ES-I3 (cell line): Measurements from ENCODE around the gene TMUB1.

Experiments used
- H3K36me3 ChIP-seq: 2 replicates; pipeline ENCODE4 v1.6.1; 2013; ENCODE audit warnings: mild to moderate bottlenecking, low read length, control low read depth, moderate library complexity; ENCODE audit not compliant: insufficient read depth
- H3K4me1 ChIP-seq: 2 replicates; pipeline ENCODE4 v1.6.1; 2013; ENCODE audit warnings: mild to moderate bottlenecking, control low read depth, low read length; ENCODE audit not compliant: insufficient read depth
- H3K9ac ChIP-seq: 2 replicates; pipeline ENCODE4 v1.6.1; 2013; ENCODE audit warnings: low read depth, mild to moderate bottlenecking, low read length, moderate library complexity
- H3K9me3 ChIP-seq: 2 replicates; pipeline ENCODE4 v1.6.1; 2013; ENCODE audit warnings: mild to moderate bottlenecking, low read length, moderate library complexity; ENCODE audit not compliant: control insufficient read depth, insufficient read depth

The TMUB1 gene

DNA sequence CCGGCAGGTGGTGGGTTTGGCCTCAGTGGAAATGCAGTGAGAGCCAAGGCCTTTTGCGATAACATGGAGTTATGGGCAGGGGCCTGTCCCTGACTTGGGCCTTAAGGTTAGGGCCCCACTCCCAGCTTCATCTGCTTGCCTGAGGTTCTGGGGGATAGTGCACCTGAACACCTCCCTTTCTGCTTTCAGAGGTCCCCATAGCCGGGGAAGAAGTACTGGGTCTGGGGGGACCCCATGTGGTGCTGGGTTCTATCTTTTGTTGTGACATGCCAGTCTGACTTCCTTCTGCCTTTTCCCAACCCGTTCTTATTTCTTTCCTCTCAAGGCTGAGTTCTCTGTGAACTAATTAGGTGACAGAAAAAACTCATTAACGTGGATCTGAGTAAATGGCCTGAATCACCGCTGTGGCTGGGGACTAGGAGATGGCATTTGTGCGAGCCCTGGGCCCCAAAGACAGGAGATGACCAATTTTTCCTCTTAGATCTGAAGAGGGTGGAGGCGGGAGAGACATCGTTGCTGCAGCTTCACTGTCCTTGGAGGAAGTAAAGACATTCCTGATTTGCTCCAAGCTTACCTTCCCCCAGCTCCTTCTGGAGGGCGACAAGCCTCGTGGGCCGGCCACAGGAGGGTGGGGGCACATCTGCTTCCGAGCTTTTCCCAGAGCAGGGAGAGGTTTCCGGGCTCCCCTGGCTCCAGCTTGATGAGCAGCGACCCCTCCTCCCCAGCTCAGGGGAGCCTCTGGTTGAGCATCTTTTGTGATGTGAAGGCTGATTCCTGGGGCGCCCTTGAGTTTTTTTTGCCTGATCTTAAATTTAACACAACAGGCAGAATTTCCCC lies 4.9 kb upstream of the TMUB1 start:
- Histone ChIP-seq H3K9ac (peak overlapping the region; percentile 66), H3K4me1 (peaks cover 26% of the 10 kb centered on the region), H3K9me3 (no peaks in the 10 kb centered on the region)

DNA sequence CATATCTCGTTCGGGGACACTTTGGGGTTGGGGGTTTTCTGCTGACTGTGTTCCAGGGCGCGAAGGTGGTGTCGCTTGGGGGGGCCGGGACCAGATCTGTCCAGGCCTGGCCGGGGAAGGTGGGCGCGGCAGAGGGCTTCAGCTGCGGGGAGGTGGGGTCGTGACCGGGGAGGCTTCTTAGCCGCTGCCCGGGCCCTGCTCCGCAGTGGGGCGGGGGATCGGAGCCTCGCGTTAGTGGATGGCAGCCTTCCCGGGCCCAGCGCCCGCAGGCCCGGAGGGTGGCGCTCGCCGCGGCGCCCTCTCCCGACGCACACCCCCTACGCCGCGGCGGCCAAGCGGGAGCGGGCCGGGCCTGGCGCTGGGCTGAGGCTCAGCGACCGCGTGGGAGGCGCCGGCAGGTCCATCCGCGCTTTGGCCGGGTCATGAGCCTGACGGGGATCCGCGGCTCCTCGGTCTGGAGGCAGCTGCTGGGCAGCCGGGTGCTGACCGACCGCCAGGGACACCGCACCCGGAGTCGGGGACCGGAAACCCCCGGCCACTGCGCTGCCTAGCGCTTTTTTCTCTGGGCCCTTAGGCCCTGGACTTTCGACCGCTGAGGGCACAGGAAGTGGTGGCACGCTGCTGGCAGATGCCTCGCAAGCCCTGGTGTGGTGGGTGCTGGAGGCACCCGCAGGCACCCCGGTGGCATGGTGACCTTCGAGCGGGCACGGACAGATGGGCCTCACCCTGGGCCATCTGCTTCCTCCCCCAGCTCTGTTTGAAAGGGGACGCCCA lies 4.1 kb upstream of the TMUB1 start:
- Histone ChIP-seq H3K4me1 (peaks cover 26% of the 10 kb centered on the region), H3K36me3 (no peaks in the 10 kb centered on the region)

More for the DNA sequence above, 4.9 kb upstream of the TMUB1 start:
- no peaks in the 10 kb centered on the region for H3K36me3 ChIP-seq

DNA sequence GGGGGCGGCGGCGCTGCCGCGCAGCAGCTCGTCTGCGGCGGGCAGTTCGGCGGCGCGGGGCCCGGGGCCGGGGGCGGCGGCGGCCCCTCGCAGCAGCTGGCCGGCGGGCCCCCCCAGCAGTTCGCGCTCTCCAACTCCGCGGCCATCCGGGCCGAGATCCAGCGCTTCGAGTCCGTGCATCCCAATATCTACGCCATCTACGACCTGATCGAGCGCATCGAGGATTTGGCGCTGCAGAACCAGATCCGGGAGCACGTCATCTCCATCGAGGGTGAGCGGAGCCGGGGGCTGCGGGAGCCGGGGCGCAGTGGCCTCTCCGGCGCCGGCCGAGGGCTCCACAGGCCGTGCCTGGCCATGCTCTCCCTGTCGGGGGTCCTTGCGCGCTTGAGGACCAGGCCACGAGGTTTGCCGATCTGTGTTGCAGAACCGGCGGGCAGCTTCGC lies 3.5 kb upstream of the TMUB1 start:
- H3K4me1 ChIP-seq = peaks cover 26% of the 10 kb centered on the region
- H3K9ac ChIP-seq = peak overlapping the region; percentile 66
- no peaks in the 10 kb centered on the region for H3K9me3 ChIP-seq
- H3K36me3 ChIP-seq = no peaks in the 10 kb centered on the region

More for the DNA sequence above, 4.1 kb upstream of the TMUB1 start:
- peak overlapping the region; percentile 66 for H3K9ac ChIP-seq
- H3K9me3 ChIP-seq = no peaks in the 10 kb centered on the region

DNA sequence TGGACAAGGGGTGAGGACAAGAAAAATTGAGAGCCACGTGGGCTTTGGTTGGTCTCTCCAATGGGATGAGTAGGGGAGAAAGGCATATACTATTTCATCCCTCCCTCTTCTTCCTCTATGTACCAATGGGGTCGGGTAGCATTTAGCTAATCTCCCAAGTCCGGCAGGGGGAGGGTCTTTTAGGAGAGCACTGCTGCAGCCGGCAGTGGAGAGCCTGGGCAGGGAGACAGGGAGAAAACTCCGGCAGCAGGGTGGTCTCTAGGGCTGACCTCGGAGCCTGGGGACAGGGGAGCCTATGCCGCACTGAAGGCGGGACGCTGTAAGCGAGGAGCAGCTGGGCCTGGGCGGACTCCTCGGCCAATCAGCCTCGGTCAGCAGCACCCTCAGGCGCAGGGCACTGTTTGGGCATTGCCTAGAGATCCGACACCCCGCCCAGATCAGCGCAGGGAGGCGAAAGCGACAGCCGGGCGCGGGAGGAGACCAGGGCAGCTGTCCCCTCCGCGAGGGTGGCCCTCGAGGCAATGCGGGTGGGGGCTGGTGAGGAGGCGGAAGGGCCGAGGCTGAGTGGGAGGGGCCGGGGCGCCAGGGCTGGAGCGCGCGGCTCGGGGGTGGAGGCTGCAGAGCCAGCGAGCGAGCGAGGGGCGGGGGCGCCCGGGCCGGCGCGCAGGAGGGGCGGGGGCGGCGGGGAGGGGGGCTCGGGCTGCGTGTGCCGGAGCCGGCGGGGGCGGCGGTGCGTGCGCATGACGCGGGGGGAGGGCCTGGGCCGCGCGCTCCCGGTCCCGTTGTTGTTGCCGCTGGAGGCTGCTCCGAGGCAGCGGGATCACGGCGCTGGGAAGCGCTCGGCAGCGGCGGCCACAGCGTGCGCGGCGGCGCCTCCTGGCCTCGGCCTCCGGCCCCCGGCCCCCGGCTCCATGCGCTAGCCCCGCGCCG lies 2.7 kb upstream of the TMUB1 start, which contains the start of gene AGAP3:
AGAP3 (plus strand) TSS at position 785 of the 930 bp plus-strand sequence. CDS start 267 bp downstream, outside the sequence.
- Histone ChIP-seq H3K9ac (peak within 1 kb of the TSS; percentile 66), H3K9me3 (no peaks in the 10 kb centered on the region), H3K4me1 (peaks cover 25% of the 10 kb centered on the region), H3K36me3 (no peaks in the 10 kb centered on the region)

DNA sequence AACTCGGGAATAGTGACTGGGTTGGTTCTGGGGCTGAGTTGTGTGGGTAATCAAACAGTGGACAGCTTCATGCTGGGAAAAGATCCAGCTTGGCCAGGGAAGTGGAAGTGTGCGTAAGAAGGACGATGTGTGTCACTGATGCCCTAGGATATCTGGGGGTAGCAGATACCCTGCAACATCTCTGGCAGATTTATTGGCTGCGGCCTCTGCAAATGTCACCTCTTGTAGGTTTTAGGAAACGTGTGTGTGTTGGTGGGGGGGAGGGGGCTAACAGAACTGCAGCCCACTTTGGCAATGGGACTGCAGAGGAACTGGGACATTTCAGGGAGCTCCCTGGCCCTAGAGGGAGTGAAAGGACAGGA lies 2.0 kb upstream of the TMUB1 start:
- Histone ChIP-seq H3K9ac (no peak overlapping the region), H3K4me1 (peaks cover 25% of the 10 kb centered on the region)

DNA sequence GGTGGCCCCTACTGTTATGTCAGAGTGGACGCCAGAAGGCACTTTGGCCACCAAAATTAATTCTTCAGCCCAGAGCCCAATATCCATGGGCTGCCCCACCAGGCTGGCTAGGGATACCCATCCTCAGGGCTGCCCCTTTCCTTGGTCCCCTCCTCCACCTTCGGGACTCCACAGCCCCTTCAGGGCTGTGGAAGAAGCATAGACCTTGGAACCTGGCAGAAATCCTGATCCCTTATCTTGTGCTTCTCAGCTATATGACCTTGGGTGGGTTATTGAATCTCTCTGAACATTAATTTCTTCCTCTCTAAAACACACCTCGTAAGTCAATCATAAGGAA lies 499 bp upstream of the TMUB1 start:
- Histone ChIP-seq H3K9ac (peak overlapping the region; percentile 62; the same call in 1 of the 2 replicates), H3K36me3 (no peaks in the 10 kb centered on the region), H3K9me3 (no peaks in the 10 kb centered on the region), H3K4me1 (peaks cover 22% of the 10 kb centered on the region)

More for the DNA sequence above, 2.0 kb upstream of the TMUB1 start:
- Histone ChIP-seq H3K36me3 (no peaks in the 10 kb centered on the region), H3K9me3 (no peaks in the 10 kb centered on the region)

DNA sequence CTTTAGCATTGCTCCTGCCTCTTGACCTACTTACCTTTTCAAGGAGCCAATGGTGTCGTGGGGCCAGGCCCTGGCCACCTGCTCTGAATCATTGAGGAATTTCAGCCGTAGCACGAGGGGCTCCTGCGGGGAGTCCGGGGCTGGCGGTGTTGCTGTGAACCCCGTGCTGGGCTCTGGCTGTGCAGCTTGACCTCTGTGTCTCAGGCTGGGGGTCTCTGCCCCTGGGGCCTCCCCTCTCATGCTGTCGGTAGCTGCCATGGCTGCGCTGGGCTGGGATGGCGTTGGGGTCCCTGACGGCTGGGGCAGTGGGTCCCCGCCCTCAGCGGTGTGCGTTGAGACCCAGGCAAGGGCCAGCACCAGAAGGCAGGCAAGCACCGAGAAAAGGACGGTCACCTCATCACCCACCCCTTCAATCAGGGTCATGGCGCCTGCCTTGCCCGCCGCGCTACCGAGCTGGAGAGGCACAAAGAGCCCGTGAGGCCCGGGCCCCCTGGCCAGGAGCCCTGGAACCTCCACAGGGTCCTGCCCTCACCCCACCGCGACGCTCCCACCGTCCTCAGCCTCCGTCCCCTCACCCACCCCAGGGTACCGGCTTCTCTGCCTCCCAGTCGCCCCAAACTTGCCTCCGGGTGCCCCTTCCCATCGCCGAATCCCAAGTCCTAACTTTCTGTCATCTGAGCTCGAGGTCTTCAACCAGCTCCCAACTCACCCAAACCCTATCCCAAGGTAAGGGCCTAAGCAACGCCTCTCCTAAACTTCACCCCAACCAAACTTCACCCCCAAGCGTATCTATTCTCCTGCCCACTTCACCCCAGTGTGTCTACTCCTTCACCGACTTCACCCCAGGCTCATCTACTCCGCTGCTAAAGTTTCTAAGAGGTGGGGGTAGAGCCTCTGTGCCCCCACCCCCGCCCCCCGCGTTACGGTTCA lies 887 bp downstream of the TMUB1 start:
- peak overlapping the region; percentile 62; the same call in 1 of the 2 replicates for H3K9ac ChIP-seq
- H3K9me3 ChIP-seq = no peaks in the 10 kb centered on the region
- H3K4me1 ChIP-seq = peaks cover 22% of the 10 kb centered on the region
- H3K36me3 ChIP-seq = no peaks in the 10 kb centered on the region

DNA sequence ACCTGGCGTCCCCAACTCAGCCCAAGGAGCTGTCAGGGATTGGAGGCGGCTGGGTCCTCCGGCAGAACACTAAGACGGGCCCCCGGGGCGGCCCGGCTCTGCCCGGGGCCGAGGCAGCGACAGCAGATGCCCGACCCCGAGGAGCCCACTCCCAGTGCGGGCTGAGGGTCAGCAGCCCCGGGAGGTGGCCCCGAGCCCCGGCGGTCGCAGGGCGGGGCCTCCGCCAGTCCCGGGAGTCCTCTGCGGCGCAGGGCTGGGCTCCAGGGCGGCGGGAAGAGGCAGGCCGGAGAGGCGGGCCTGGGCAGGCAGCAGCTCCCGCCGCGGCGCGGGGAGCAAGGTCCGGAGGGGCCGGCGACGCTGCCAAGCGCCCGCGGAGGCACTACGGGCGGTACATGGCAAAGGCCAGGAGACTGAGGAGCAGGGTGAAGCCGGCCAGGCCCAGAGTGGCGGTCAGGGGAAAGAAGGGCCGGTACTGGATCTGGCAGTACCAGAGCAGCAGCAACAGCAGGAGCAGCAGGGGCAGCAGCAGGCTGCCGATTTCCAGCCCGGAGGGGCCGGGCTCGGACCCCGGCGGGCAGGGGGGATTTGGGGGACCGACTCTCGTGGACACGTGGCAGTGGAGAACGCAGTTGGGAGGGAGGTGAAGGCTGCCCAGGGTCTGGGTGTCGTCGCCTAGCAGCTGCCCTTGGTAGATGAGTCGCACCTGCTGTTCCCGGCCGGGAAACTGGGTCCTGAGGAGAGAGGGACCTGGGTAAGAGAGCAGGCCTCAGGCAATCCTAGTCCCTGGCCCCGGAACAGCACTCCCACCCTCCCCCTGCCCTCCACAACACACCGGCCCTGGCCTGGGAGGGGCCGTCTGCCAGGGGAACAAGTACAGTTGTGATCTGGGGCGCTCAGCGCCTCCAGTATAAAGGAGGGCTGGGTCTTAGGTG lies 1.9 kb downstream of the TMUB1 start:
- Histone ChIP-seq H3K9ac (peak overlapping the region; percentile 96), H3K9me3 (no peaks in the 10 kb centered on the region), H3K36me3 (no peaks in the 10 kb centered on the region), H3K4me1 (peaks cover 22% of the 10 kb centered on the region)

DNA sequence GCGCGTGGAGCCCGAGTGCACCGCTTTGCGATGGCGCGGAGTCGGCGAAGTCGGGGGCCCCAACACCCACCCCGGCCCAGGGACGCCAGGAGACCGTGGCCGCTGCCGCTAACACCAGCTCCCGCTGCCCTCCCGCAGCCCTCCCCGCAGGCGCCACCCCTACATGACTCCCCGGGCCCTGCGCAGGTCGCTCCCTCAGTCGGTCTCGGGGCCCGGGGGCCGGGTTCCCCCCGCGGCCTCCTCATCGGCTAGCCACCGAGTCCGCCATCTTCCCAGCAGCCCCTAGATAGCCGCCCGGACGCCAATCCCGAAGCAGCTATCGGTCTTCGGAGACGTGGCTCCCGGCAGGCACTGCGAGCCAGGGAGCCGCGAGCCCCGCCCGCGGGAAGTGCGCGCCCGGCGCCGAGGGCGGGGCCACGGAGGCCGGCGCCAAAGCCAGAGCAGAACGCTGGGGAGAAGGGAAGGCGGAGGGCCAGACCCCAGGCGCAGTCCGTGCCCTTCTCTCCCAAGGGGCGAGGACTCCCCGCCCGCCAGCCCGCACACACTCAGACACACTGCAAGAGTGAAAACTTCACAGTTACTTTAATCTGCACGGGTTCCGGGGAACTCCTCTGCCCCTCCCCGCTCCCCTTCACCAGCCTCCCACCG lies 2.6 kb downstream of the TMUB1 start, which contains the start of gene FASTK:
FASTK (minus strand) TSS at position 288 of the 648 bp plus-strand sequence; CDS start at position 245, 43 bp downstream.
- peaks cover 25% of the 10 kb centered on the region for H3K4me1 ChIP-seq
- no peaks in the 10 kb centered on the region for H3K36me3 ChIP-seq
- H3K9me3 ChIP-seq = no peaks in the 10 kb centered on the region
- peak within 1 kb of the TSS; percentile 96 for H3K9ac ChIP-seq

DNA sequence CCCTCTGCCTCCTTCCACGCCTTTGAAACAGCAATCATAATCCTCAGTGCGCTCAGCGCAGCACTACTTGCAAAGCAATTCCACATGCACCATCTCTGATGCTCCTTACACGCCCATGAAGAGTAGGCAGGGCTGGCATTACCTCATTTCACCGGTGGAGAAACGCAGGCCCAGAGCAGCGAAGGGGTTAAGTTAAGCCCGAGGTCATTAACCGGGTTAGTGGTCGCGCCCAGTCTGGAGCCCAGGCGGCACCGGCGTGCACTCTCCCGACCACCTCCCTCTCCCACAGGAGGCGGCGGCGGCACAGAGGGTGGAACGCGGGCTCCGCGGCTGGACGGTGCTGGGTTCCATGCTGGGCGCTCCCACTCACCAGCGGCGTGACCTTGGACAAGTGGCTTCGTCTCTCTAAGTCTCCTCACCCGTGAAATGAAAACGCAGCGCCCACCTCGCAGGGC lies 3.2 kb downstream of the TMUB1 start:
- H3K36me3 ChIP-seq = no peaks in the 10 kb centered on the region; the same call in 1 of the 2 replicates
- H3K4me1 ChIP-seq = peaks cover 20% of the 10 kb centered on the region
- H3K9ac ChIP-seq = peak overlapping the region; percentile 96
- no peaks in the 10 kb centered on the region for H3K9me3 ChIP-seq

DNA sequence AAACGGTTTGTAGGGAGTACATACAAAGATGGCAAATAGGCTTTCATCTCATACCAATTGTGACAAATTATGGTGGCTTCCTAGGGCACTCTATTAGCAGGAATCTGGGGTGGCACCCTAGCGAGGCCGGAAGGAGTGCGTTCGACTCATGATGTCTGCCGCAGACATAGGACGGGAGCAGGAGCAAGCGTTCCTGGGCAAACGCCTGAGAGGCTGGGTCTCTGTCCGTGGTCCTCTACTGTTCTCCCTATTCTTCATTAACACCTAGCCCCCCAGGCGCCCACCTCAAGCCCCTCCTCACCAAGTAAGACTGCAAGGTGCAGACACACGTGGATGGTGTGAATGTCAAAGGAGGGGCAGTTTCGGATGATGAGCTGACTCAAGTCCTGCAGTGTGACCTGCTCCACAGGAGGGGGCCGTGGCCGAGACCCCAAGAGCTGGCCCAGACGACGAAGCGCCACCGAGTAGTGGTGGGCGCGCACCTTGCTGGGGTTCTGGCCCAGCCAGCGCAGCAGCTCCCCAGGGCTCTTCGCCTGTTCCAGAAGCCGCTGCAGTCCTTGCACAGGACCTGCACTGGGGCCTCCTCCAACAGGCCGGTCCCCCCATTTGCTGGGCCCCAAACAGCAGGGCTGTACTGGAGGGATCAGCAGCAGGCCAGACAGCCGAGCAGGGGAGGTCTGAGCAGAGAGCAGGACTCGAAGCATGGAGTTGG lies 3.9 kb downstream of the TMUB1 start:
- Histone ChIP-seq H3K36me3 (no peaks in the 10 kb centered on the region; the same call in 1 of the 2 replicates), H3K9me3 (no peaks in the 10 kb centered on the region), H3K4me1 (peaks cover 19% of the 10 kb centered on the region; the same call in 1 of the 2 replicates), H3K9ac (peak overlapping the region; percentile 96; the same call in 1 of the 2 replicates)
